Dendritic cell treated with granulocyte-macrophage colony-stimulating factor and Interleukin-4, amounts not matched to agents 40 ng/mL and 50 ng/mL, for 4 days (primary cell): Measurements from ENCODE around the gene TUBB3.
A peak's percentile ranks its signal among the peaks of the same experiment; 100 is the strongest.

ENCODE experiments used
- H3K27ac Mint-ChIP-seq: one replicate; pipeline ENCODE4 v1.8.0; 2022; ENCODE audit warnings: mild to moderate bottlenecking, mixed read lengths
- H3K27me3 Mint-ChIP-seq: one replicate; pipeline ENCODE4 v1.8.0; 2022; ENCODE audit warnings: mild to moderate bottlenecking, mixed read lengths
- H3K36me3 Mint-ChIP-seq: one replicate; pipeline ENCODE4 v1.8.0; 2022; ENCODE audit warnings: low read depth, mixed read lengths
- H3K4me1 Mint-ChIP-seq: one replicate; pipeline ENCODE4 v1.8.0; 2022; ENCODE audit warnings: low read depth, mixed read lengths
- H3K4me3 Mint-ChIP-seq: one replicate; pipeline ENCODE4 v1.8.0; 2022; ENCODE audit warnings: mild to moderate bottlenecking, moderate library complexity, mixed read lengths
- H3K9me3 Mint-ChIP-seq: one replicate; pipeline ENCODE4 v1.8.0; 2022; ENCODE audit warnings: mixed read lengths
- intact Hi-C: fragments of 100-400 bp; cut with micrococcal nuclease; formaldehyde crosslinking; loops from one replicate; pipeline ENCODE4 v1.15.0; 2022

The TUBB3 gene

DNA sequence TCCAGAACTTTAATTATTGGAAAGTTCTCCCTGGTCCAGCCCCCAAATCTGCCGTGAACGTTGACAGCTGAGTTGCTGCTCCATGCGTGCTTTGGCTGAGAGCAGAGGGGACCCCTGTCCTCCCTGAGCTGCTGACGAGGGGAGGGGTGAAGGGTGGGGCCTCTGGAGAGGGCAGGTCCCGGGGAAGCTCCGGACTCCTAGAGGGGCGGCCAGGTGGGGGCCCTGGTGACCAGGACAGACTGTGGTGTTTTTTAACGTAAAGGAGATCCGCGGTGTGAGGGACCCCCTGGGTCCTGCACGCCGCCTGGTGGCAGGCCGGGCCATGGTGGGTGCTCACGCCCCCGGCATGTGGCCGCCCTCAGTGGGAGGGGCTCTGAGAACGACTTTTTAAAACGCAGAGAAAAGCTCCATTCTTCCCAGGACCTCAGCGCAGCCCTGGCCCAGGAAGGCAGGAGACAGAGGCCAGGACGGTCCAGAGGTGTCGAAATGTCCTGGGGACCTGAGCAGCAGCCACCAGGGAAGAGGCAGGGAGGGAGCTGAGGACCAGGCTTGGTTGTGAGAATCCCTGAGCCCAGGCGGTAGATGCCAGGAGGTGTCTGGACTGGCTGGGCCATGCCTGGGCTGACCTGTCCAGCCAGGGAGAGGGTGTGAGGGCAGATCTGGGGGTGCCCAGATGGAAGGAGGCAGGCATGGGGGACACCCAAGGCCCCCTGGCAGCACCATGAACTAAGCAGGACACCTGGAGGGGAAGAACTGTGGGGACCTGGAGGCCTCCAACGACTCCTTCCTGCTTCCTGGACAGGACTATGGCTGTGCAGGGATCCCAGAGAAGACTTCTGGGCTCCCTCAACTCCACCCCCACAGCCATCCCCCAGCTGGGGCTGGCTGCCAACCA is 4.4 kb upstream of the TUBB3 start, which contains the start of gene MC1R:
TSS of gene MC1R (plus strand) at position 410 of the 895 bp plus-strand sequence. CDS start at position 807, 397 bp downstream.
- Mint-ChIP-seq H3K36me3 (no peaks in the 10 kb centered on the region), H3K9me3 (no peaks in the 10 kb centered on the region), H3K4me1 (peaks cover 55% of the 10 kb centered on the region), H3K27me3 (peaks cover 55% of the 10 kb centered on the region), H3K27ac (peak within 1 kb of the TSS; percentile 68), H3K4me3 (peak within 1 kb of the TSS; percentile 74)
- intact Hi-C loops = no loop called here

DNA sequence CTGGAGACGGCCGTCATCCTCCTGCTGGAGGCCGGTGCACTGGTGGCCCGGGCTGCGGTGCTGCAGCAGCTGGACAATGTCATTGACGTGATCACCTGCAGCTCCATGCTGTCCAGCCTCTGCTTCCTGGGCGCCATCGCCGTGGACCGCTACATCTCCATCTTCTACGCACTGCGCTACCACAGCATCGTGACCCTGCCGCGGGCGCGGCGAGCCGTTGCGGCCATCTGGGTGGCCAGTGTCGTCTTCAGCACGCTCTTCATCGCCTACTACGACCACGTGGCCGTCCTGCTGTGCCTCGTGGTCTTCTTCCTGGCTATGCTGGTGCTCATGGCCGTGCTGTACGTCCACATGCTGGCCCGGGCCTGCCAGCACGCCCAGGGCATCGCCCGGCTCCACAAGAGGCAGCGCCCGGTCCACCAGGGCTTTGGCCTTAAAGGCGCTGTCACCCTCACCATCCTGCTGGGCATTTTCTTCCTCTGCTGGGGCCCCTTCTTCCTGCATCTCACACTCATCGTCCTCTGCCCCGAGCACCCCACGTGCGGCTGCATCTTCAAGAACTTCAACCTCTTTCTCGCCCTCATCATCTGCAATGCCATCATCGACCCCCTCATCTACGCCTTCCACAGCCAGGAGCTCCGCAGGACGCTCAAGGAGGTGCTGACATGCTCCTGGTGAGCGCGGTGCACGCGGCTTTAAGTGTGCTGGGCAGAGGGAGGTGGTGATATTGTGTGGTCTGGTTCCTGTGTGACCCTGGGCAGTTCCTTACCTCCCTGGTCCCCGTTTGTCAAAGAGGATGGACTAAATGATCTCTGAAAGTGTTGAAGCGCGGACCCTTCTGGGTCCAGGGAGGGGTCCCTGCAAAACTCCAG is 3.4 kb upstream of the TUBB3 start:
- H3K27ac Mint-ChIP-seq = no peak overlapping the region
- H3K9me3 Mint-ChIP-seq = no peaks in the 10 kb centered on the region
- peaks cover 65% of the 10 kb centered on the region for H3K27me3 Mint-ChIP-seq
- H3K4me1 Mint-ChIP-seq = peaks cover 64% of the 10 kb centered on the region
- H3K36me3 Mint-ChIP-seq = no peaks in the 10 kb centered on the region
- H3K4me3 Mint-ChIP-seq = no peak overlapping the region
- intact Hi-C loops = loop anchor here (5.0 kb wide), 1 partner anchor 53 kb away; no protein-coding TSS in a partner anchor

DNA sequence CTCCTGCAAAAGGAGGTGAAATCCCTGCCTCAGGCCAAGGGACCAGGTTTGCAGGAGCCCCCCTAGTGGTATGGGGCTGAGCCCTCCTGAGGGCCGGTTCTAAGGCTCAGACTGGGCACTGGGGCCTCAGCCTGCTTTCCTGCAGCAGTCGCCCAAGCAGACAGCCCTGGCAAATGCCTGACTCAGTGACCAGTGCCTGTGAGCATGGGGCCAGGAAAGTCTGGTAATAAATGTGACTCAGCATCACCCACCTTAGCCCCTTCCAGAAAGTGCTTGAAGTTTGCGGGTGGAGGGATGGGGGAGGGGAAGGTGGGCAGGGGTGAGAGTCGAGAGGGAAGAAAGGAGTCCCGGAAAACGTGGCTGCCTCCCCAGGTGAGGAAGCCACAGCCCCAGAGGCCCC is 2.4 kb upstream of the TUBB3 start:
- Mint-ChIP-seq H3K9me3 (no peaks in the 10 kb centered on the region), H3K4me3 (no peak overlapping the region), H3K27me3 (peaks cover 74% of the 10 kb centered on the region), H3K36me3 (no peaks in the 10 kb centered on the region), H3K27ac (no peak overlapping the region), H3K4me1 (peaks cover 69% of the 10 kb centered on the region)
- intact Hi-C loops = loop anchor here (5.0 kb wide), 1 partner anchor 52 kb away; no protein-coding TSS in a partner anchor

DNA sequence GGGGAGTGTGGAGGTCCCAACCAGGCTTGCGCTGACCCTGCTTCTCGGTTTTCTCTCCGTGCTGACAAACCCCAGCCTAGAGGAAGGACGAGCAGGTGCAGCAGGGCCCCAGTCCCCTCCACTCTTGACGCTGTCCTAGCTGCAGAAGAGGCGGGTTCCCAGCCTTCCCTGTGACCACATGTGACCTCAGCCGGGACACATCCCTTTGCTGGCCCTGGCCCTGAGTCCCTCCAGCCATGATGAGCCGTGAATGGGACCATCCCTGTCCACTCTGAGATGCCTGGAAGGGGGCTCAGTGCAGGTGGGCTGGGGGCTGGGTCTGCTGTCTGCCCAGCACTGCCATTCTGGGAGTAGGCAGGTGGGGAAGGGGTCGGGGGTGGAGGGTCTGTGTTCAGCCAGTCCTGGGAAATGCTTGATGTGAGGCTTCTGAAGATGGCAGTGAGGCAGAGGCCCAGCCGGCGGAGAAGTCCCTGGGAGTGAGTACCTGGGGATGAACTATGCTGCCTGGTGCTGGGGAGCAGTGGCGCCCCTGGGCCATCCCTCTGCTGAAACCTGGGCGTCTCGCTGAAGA is 1.9 kb upstream of the TUBB3 start:
- Mint-ChIP-seq H3K27me3 (peaks cover 71% of the 10 kb centered on the region), H3K9me3 (no peaks in the 10 kb centered on the region), H3K27ac (no peak overlapping the region), H3K36me3 (no peaks in the 10 kb centered on the region), H3K4me1 (peaks cover 69% of the 10 kb centered on the region), H3K4me3 (no peak overlapping the region)
- intact Hi-C loops = loop anchor here (5.0 kb wide), 1 partner anchor 51 kb away; no protein-coding TSS in a partner anchor

DNA sequence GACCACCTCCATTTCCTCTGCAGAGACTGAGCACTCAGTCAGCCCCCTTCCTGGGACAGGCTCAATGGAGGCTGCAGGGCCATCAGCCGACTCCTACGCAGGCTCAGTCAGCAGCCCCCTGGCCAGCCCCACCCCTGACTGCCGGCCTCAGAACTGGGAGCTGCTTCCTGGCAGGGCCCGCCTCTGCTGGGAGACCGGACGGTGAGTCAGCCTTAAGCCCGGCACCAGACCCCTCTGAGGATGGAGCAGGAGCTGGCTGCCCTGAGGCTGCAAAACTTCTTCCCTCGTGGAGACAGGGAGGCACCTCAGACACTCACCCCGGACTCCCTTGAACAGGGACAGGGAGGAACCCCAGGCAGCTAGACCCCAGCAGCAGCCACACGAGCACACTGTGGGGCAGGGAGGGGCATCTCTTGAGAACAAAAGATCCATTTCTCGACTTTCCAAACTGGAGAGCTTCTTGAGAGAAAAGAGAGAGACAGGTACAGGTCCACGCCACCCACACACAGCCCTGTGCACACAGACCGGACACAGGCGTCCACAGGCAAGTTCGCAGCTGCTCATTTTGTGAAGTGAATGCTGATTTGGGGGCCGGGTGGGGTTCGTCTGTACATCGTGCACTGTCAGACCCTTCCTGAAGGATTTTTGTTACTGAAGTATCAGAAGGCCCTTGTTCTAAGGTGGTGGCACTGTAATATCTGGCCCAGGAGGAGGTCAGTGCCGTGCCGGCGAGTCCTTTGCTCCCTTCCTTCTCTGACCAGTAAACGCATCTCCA is 1.3 kb upstream of the TUBB3 start:
- H3K4me3 Mint-ChIP-seq = peak overlapping the region; percentile 49
- H3K4me1 Mint-ChIP-seq = peaks cover 69% of the 10 kb centered on the region
- no peaks in the 10 kb centered on the region for H3K9me3 Mint-ChIP-seq
- H3K36me3 Mint-ChIP-seq = no peaks in the 10 kb centered on the region
- H3K27ac Mint-ChIP-seq = no peak overlapping the region
- H3K27me3 Mint-ChIP-seq = peaks cover 76% of the 10 kb centered on the region
- intact Hi-C loops = loop anchor here (5.0 kb wide), 1 partner anchor 50 kb away; no protein-coding TSS in a partner anchor

DNA sequence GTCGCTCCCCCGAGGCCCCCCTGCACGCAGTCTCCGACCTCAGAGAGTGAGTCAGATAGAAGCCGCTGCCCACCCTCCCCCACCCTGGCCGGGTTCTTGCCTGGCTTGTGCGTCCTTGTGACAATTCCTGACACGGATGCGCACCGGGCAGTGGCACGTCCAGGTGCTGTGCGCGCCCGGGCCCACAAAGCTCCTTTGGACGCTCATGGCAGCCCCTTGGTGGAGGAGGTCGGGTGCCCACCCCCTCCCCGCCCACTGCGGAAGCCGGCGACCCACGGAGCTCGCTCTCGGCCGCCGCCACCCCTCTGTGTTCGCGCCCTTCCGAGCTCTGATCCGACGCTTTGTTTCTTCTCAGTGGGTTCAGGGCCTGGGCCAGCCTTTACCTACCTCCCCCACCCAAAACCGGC is 662 bp upstream of the TUBB3 start:
- peak overlapping the region; percentile 44 for H3K27ac Mint-ChIP-seq
- intact Hi-C loops = loop anchor here (5.0 kb wide), 1 partner anchor 50 kb away; no protein-coding TSS in a partner anchor
- H3K4me3 Mint-ChIP-seq = peak overlapping the region; percentile 71
- no peaks in the 10 kb centered on the region for H3K36me3 Mint-ChIP-seq
- H3K27me3 Mint-ChIP-seq = peaks cover 80% of the 10 kb centered on the region
- H3K9me3 Mint-ChIP-seq = no peaks in the 10 kb centered on the region
- peaks cover 69% of the 10 kb centered on the region for H3K4me1 Mint-ChIP-seq

DNA sequence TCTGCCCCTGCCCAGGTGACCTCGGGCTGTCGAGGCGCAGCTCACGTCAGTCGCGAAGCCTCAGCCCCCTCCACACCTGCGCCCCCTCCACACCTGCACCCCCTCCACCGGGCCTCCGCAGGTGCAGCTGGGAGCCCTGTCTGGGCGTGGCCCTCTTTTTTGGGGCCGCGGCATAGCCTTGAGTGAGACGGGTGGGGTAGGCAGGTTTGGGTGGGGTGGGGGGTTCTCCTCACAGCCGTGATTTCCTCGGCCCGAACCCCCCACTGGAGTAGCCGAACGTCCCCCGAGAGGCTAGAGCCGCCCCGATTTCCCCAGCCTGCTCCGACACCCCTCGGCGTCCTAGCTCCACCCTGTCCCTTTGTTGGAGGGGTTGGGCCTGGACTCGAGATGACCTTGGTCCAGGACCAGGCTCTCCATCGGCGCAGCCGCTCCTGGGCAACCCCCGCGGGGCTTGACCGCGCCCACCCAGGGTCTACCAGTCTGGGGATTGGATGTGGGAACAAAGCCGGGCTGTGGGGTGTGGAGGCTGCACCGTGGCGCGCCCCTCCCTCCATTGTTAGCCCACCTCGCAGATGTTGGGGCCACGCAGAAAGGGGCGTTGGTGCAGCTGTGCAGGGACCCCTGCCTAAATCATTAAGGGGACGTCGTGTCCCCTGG is 626 bp downstream of the TUBB3 start:
- peak overlapping the region; percentile 39 for H3K4me3 Mint-ChIP-seq
- H3K36me3 Mint-ChIP-seq = no peaks in the 10 kb centered on the region
- no peak overlapping the region for H3K27ac Mint-ChIP-seq
- peaks cover 56% of the 10 kb centered on the region for H3K4me1 Mint-ChIP-seq
- intact Hi-C loops = loop anchor here (5.0 kb wide), 1 partner anchor 49 kb away; no protein-coding TSS in a partner anchor
- no peaks in the 10 kb centered on the region for H3K9me3 Mint-ChIP-seq
- peaks cover 81% of the 10 kb centered on the region for H3K27me3 Mint-ChIP-seq

DNA sequence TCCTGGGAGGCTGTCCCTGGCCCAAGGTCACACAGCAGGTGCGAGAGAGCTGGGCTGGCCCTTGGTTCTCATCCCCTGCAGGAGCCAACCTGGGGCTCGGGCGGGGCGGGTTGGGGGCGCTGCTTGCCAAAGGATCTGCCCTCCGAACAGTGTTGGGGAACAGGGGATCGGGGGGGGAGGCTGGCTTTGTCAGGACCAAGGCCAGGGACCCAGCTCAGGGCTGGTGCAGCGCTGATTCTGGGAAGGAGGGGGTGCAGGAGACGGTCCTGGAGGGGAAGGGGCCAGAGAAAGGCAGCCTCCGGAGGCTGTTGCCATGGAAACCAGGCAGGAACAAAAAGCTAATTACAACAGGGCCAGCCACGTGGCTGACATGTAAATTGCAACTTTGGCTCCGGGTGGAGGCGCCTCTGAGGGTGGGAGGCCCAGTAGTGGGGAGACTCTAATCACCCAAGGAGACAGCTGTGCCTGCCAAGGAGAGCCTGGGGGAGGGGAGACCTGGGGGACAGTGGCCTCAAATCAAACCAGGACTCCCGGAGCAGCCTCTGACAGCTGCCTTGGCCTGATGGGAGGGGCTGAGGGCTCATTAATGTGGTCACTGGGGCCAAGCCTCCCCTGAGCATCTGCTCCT is 1.3 kb downstream of the TUBB3 start:
- intact Hi-C loops = loop anchor here (5.0 kb wide), 1 partner anchor 48 kb away; no protein-coding TSS in a partner anchor
- Mint-ChIP-seq H3K4me3 (peak overlapping the region; percentile 39), H3K4me1 (peaks cover 49% of the 10 kb centered on the region), H3K27ac (no peak overlapping the region), H3K9me3 (no peaks in the 10 kb centered on the region), H3K27me3 (peaks cover 75% of the 10 kb centered on the region), H3K36me3 (no peaks in the 10 kb centered on the region)

DNA sequence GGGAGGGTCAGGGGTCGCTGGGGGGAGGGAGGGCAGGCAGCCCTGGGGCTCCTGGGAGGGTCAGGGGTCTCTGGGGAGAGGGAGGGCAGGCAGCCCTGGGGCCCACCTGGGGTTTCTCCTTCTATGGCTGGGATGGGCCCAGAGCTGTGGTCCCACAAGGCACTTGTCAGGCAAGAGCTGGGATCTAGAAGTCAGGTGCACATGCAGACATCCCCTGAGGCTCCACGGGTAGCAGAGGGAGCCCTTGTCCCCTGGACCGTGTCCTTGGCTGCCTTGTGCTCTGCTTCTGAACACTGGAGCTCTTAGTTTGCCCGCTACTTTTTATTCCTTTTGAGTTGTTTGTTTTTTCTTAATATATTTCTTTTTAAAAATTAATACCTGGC is 1.8 kb downstream of the TUBB3 start:
- H3K36me3 Mint-ChIP-seq = no peaks in the 10 kb centered on the region
- H3K9me3 Mint-ChIP-seq = no peaks in the 10 kb centered on the region
- intact Hi-C loops = loop anchor here (5.0 kb wide), 1 partner anchor 47 kb away; no protein-coding TSS in a partner anchor
- H3K4me1 Mint-ChIP-seq = peaks cover 44% of the 10 kb centered on the region
- H3K27ac Mint-ChIP-seq = no peak overlapping the region
- H3K4me3 Mint-ChIP-seq = no peak overlapping the region
- peaks cover 70% of the 10 kb centered on the region for H3K27me3 Mint-ChIP-seq

DNA sequence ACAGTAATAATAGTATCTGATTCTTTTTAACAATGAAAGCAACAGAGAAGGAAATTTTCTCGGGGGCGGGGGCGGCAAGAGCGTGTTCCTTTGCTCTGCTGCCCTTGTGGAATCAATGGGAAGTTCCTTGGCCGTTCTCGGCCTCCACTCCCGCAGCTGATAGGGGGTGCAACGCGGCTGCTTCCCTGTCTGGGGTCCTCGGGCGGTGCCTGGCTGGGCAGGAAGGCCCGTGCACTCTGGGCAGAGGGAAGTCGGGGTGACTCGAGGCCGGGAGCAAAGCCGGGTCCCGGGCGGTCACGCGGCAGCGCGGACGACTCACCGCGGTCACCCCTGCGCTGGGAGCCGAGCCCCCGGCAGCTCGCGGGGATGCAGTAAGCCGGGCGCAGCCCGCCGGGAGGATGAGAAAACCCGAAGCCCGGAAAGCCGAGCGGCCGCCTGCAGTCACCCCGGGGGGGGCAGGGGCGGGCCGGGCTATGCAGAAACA is 2.5 kb downstream of the TUBB3 start:
- H3K27me3 Mint-ChIP-seq = peaks cover 65% of the 10 kb centered on the region
- no peaks in the 10 kb centered on the region for H3K9me3 Mint-ChIP-seq
- peak overlapping the region; percentile 52 for H3K4me3 Mint-ChIP-seq
- H3K27ac Mint-ChIP-seq = no peak overlapping the region
- peaks cover 39% of the 10 kb centered on the region for H3K4me1 Mint-ChIP-seq
- no peaks in the 10 kb centered on the region for H3K36me3 Mint-ChIP-seq
- intact Hi-C loops = no loop called here

DNA sequence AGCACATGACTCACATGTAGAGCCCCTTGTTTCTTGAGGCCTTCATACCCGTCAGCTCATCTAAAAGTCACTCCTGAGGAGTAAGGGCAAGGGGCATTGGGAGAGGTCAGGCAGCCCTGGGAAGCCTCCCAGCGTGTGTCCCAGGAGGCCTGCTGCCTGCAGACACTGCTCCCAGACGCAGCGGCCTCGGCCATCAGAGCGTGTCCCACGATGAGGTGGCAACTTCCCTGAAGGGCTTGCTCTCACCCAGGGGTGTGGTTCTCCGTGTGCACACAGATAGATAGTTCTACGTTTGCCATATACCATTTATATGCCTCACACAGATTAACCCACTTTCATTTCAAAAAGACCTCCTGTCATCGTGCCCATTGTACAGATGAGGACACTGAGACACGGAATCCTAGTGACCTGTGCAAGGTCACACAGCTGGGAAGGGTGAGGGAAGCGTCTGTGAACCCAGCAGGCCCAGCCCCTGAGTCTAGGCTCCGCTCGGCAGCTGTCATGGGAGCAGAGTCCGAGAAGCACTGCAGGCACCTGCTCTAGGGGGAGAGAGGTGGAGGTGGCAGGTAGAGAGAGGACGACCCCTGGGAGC is 8.3 kb downstream of the TUBB3 start:
- Mint-ChIP-seq H3K9me3 (no peaks in the 10 kb centered on the region), H3K27ac (no peak overlapping the region), H3K4me1 (no peaks in the 10 kb centered on the region), H3K4me3 (no peak overlapping the region), H3K36me3 (no peaks in the 10 kb centered on the region), H3K27me3 (peaks cover 32% of the 10 kb centered on the region)
- intact Hi-C loops = no loop called here

DNA sequence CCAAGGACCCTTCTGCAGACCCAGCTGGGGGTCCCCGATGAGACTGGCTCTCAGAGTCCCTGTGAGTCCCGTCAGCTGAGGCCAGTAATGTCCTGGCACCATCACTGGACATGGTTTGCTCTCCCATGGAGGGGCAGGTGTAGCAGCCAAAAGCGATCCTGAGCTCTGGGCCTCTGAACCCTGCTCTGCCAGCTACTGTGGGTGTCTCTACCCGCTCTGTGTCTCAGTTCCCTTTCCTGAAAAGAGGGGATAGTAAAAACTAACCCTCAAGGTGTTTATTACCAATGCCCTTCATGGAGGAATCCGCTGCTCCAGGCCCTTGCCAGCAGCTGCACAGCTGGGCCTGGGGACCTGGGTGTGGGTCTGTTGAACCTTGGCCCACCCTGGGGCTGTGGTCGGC is 8.8 kb downstream of the TUBB3 start:
- H3K4me1 Mint-ChIP-seq = no peaks in the 10 kb centered on the region
- H3K27me3 Mint-ChIP-seq = peaks cover 29% of the 10 kb centered on the region
- no peaks in the 10 kb centered on the region for H3K9me3 Mint-ChIP-seq
- H3K4me3 Mint-ChIP-seq = no peak overlapping the region
- no peak overlapping the region for H3K27ac Mint-ChIP-seq
- H3K36me3 Mint-ChIP-seq = no peaks in the 10 kb centered on the region
- intact Hi-C loops = no loop called here
